AG04450 (cell line): ENCODE data around the gene DNM1. TPM values are rescaled to one million over a fixed set of nuclear protein-coding genes. Genes with fewer than 3 reads are reported as not detected.

Source experiments
- CTCF ChIA-PET: fragments of 300-600, 350-600 bp; formaldehyde crosslinking; extraction: SDS; loops from one replicate; lab custom pipeline; 2022; ENCODE audit warnings: antibody characterized with exemption, inconsistent platforms; lab: Charles Lee
- POLR2A ChIA-PET: fragments of 350-600 bp; formaldehyde crosslinking; extraction: SDS; loops from one replicate; lab custom pipeline; 2021; ENCODE audit warnings: antibody characterized with exemption, inconsistent platforms; lab: Yijun Ruan, JAX
- DNase-seq: peaks from one replicate; pipeline ENCODE4 v3.0.0-alpha.2; 2011; ENCODE audit warnings: low read depth, low spot score
- H3K27ac ChIP-seq: one replicate; pipeline ENCODE4 v1.5.1; 2012; ENCODE audit warnings: low read depth, low read length, control low read depth
- H3K27me3 ChIP-seq: one replicate; pipeline ENCODE4 v1.6.0; 2012; ENCODE audit warnings: low read length; ENCODE audit not compliant: control insufficient read depth, insufficient read depth
- H3K4me3 ChIP-seq: 2 replicates; pipeline ENCODE4 v1.5.1; 2011; ENCODE audit warnings: mild to moderate bottlenecking, low read depth, low read length, control low read depth
- H3K9me3 ChIP-seq: 2 replicates; pipeline ENCODE4 v1.5.1; 2012; ENCODE audit warnings: low read length; ENCODE audit not compliant: control insufficient read depth, insufficient read depth
- polyA plus RNA-seq: library from polyadenylated mRNA; depleted of rRNA; stranded (reverse); fragments of >200 nt; gene quantifications from 2 replicates; pipeline ENCODE4 v1.2.3, GENCODE V29; 2011
- TF ChIP-seq, protein P1 (sequence below): IDR thresholded peaks from 2 replicates; pipeline ENCODE4 v1.5.1; 2011; ENCODE audit warnings: low read depth, low read length, control low read depth, inconsistent platforms

DNM1 gene
- polyA plus RNA-seq, 1 experiment = 12.0 TPM

DNA sequence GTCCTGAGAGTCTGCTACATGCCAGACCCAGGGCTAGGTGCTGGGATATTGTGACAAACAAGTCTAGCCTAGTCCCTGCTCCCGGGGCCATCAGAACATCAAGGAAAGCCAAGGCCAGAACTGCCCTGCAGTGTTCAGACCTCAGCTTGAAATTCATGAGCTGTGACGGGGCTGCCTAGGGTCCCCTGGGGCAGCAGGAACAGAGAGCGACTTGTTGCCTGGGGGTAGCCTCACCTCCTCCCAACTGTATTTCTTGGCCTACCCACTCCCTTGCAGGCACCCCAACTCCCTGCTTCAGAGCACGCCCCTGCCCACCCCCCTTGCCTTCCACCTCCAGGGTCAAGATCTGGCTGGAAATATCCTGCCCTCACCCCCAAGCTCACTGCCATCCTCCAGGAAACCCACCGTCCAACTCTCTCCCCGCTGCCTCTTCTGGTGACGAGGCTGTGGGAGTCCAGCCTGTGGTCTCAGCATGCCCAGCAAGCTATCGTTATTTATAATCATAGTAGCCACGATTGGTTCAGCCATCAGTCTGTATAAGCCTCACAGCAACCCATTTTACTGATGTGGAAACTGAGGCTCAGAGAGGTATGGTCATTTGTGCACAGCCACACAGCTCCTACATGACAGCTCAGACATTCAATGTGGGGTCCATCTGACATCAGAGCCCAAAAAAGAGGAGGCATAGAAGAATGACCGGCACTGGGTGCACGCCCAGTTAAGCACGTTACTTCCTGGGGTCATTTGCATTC is 10.7 kb downstream of the DNM1 start:
- ChIA-PET CTCF (interaction anchor here (0.6 kb wide), 1 partner anchor 10 kb away, joined by 4 read pairs; no protein-coding TSS in a partner anchor), POLR2A (no interaction called here)
- Histone ChIP-seq H3K27me3 (no peaks in the 10 kb centered on the region), H3K27ac (no peak overlapping the region), H3K4me3 (no peak overlapping the region), H3K9me3 (no peaks in the 10 kb centered on the region; the same call in 1 of the 2 replicates)
- TF ChIP-seq, protein P1, sequence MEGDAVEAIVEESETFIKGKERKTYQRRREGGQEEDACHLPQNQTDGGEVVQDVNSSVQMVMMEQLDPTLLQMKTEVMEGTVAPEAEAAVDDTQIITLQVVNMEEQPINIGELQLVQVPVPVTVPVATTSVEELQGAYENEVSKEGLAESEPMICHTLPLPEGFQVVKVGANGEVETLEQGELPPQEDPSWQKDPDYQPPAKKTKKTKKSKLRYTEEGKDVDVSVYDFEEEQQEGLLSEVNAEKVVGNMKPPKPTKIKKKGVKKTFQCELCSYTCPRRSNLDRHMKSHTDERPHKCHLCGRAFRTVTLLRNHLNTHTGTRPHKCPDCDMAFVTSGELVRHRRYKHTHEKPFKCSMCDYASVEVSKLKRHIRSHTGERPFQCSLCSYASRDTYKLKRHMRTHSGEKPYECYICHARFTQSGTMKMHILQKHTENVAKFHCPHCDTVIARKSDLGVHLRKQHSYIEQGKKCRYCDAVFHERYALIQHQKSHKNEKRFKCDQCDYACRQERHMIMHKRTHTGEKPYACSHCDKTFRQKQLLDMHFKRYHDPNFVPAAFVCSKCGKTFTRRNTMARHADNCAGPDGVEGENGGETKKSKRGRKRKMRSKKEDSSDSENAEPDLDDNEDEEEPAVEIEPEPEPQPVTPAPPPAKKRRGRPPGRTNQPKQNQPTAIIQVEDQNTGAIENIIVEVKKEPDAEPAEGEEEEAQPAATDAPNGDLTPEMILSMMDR = no peak
- DNase-seq = no peak

DNA sequence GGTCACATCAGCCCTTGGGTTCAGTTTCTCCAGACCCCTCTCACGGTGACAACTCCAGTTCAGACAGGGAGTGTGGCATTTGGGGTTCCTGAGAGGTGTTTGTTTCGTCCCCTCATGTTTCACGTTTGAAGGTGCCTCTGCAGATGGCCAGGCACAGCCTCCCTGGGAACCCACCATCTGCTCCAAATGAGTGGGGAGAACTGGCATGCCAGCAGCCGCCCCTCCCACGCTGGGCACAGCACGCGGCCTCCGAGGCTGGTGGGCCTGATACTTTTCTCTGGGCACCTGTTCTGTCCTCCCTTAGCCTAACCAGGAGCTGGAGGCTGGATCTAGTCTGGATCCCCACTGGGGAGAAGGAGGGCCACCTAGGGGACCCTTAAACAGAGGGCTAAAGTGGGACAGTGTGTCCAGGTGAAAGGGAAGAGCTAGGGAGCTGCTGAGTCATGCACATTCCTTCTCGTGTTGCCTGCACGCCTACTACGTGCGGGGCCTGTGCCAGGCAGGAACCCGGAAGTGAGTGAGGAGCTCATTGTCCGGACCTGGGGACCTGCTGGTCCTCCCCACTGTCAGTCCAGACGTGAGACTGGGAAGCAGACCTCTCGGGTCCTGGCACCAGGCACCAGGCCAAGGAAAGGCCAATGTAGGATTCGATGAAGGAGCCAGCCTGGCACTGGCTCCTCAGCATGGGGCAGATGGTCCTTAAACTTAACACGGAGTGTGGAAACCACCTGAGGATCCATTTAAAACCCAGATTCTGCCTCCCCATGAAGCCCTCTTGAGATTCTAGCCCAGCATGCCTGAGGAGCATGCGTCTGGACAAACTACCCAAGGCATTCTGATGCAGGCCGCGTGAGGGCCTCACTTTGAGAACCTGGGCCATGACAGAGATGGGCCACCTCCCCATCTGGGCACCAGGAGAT is 11.7 kb downstream of the DNM1 start:
- no peaks in the 10 kb centered on the region; the same call in 1 of the 2 replicates for H3K9me3 ChIP-seq
- H3K27ac ChIP-seq = peak overlapping the region; percentile 68
- H3K27me3 ChIP-seq = no peaks in the 10 kb centered on the region
- H3K4me3 ChIP-seq = no peak overlapping the region
- TF ChIP-seq, protein P1 = no peak
- POLR2A ChIA-PET = no interaction called here
- CTCF ChIA-PET = no interaction called here
- DNase-seq = no peak

DNA sequence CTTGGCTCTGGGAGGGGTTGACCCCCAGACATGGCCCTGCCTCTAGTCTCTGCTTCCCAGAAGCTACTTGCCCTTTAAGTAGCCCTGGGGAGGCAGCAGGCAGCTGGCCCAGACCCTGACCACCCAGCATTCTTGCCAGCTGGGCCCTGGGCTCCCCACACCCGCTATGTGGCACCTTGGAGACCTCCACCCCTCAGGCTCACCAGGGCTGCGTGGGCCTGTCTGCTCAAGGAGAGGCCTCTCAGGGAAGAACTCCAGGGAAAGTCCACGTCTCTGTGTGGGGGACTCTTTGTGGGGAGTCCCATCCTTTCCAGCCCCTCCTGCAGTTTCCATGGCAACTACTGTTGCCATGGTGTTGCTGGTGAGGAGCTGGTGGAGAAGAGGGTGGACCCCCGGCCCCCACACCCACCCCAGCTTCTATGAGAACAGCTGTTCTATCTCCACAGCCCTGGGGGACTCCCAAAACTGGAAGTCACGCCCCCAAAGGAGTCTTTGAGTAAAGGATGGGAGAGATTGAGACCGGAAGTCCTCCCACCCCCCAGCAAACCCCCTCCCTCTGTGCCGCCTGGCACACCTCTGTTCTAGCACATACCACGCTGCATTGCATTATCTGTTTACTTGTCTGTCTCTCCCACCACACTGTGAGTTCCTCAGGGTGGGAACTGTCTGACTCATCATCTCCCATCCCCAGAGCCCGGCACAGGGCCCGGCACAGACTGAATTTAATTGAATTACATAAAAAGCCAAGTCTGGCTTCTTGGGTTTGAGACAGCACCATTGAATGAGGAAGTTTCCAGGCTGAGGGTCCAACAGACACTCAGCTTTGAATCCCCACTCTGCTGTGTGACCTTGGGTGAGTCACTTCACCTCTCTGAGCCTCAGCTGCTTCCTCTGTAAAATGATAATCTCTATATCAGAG is 12.6 kb downstream of the DNM1 start:
- peak overlapping the region; percentile 68 for H3K27ac ChIP-seq
- H3K9me3 ChIP-seq = no peaks in the 10 kb centered on the region; the same call in 1 of the 2 replicates
- CTCF ChIA-PET = no interaction called here
- H3K4me3 ChIP-seq = no peak overlapping the region
- POLR2A ChIA-PET = interaction anchor here (1.0 to 1.7 kb wide), 2 partner anchors 9 to 60 kb away, joined by 3 to 7 read pairs; partner anchors contain the start of genes GOLGA2 and SWI5
- DNase-seq = peak; percentile 47
- H3K27me3 ChIP-seq = no peaks in the 10 kb centered on the region
- TF ChIP-seq, protein P1 = no peak

DNA sequence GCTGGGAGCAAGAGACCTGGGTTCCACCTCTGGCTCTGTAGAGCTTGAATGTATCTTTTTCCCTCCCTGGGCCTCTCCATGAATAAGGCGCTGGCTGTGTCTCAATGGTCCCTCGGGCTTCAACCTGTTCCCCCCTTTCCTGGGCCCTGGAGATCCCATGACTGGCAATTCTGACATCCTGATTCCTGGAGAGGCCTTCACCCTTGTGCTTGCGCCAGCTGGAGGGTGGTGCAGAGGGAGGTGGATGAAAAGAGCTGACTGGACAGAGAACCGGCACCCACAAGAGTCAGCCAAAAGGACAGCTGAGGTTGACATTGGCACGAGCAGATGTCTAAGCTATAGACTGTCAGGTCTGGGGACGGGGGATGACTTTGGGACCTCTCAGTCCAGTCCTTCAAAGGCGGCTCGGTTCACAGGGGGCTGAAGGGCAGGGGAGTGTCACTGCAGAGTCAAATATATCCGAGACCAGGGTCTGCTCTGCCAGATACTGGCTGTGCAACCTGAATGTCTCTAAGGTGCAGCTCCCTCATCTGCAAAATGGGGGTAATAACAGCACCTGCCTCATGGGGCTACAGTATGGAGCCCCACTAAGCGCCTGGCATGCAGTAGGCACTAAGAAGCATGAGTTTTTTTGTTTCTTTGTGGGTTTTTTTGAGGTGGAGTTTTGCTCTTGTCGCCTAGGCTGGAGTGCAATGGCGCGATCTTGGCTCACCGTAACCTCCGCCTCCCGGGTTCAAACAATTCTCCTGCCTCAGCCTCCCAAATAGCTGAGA is 13.8 kb downstream of the DNM1 start:
- TF ChIP-seq, protein P1 = no peak
- H3K9me3 ChIP-seq = no peaks in the 10 kb centered on the region; the same call in 1 of the 2 replicates
- H3K27ac ChIP-seq = peak overlapping the region; percentile 31
- ChIA-PET CTCF (no interaction called here), POLR2A (interaction anchor here (1.0 to 1.7 kb wide), 2 partner anchors 10 to 59 kb away, joined by 3 to 7 read pairs; partner anchors contain the start of genes GOLGA2 and SWI5)
- no peak overlapping the region for H3K4me3 ChIP-seq
- DNase-seq = no peak
- H3K27me3 ChIP-seq = no peaks in the 10 kb centered on the region
